Effector CD8-positive, alpha-beta T cell (primary cell): ENCODE data around the gene FMNL2.

Experiments used
- DNase-seq: peaks from one replicate; lab custom pipeline; 2025; lab: John Stamatoyannopoulos, UW

Gene FMNL2

DNA sequence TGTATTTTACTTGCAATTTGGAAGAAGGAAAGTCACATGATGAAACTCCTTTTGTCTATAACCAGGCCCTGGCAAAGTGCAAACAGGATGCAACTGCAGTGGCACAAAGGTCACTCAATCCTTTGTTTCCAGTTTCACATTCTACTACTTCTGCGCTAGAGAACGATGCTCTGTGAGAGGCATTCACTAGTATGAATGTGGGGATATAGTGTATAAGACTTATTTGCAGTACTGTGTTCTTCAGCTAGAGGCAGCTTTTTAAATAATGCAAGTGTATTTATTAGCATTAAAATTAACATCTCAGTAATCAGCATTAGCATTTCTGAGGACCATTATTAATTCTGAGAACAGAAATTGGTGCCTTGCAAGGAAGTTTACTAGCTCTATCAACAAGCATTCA is 313.4 kb downstream of the FMNL2 start:
- no peak for DNase-seq

DNA sequence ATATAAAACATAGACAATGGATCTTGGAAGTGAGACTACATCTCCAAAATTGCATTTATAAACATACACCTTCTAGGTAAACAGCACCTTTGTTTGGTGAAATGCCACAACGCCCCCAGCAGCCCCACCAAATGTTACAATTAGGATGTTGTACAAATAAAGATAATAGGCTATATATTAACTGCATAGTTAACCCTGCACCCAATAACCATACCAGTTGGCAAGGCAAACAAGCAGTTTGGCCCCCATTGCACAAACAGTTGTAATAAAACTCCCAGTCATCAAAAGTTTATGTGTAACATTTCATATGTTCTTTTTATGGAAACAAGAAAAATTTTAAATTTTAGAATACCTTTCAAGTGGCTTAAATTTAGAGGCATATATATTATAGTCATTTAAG is 315.0 kb downstream of the FMNL2 start:
- no peak for DNase-seq

DNA sequence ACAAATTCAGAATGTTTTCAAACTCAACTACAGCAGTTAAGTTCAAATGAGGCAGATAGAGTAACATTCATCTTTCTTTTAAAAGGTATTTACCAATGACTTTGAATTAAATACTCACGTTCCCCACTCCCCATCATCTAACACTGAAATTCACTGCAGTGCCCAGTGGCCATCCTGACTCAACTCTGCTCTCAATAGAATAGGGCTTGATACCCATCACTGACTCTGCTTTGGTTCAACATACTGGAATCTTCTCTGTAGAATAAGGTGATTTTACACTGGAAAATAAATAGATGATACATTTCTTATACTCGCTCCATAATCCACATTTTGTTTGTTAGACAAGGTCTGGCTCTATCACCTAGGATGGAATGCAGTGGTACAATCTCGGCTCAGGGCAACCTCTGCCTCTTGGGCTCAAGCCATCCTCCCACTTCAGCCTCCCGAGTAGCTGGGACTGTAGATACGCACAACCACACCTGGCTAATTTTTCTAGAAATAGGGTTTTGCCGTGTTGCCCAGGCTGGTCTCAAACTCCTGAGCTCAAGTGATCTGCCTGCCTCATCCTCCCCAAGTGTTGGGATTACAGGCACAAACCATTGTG is 315.9 kb downstream of the FMNL2 start:
- DNase-seq = no peak

DNA sequence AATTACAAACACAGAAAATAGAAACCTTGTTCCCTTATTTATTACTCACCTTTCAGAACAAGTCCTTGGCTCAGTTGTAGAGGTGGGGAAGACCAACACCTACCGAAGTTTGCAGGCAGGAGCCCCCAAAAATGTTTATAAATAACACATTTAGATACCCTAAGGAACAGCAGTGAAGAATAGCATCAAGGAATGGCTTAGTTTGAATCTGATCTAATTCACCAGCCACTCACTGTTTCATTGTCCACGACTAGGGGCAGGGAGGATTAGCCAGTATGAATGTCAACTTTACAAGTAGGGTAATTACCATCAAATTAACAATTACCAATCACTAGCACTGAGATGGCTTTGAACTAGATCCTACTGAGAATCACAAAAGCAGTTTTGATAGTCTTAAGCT is 316.9 kb downstream of the FMNL2 start:
- DNase-seq = no peak

DNA sequence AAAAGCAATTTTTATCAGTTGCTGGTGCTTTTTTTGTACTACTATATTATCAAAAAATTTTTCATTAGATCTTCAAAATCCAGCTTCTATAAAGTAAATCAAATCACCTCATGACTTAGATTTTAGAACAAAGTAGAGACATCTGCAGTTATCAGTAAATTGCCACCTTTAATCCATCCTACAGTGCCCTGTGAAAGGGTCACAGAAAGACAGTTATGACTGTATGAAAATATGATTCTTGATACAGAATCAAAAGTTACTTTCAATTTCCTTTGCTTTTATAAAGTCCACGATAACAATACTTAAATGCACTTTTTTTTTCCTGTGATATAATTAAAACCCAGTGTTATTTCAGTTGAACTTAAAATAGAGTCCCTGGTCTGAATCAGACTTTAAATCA is 320.9 kb downstream of the FMNL2 start:
- DNase-seq = no peak

DNA sequence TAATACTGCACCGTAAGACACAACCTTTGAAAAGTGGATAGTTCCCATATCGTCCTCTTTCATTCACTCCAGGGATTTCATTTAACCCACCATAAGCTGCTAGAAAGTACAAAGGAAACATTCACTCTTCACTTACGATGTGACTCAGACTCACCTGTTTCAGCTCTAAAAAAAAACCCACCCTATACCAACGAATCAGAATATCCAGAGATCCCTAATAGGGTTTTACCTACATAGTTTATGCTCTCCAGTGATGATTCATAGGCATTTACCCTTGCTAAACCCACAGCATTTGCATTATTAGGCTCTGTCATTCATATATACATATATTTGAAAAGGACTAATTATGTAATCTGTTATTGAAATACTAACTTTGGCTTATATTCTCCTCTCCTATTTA is 322.1 kb downstream of the FMNL2 start:
- no peak for DNase-seq

DNA sequence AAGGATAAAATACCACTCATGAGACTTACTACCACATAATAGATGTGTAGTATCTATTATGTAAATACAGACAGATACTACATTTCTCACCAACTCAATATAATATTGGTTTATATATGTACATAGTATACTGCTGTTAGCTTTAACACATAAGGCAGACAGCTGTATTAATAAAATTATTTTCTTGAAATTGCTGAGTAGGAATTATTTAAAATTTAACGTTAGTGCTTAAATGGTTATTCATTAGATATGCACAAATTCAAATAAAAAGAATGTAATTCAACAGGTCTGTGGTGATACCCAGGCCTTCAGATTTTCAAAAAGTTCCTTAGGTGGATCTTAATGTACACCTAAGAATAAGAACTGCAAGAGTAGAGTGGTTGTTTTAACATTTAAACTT is 323.2 kb downstream of the FMNL2 start:
- DNase-seq = no peak

DNA sequence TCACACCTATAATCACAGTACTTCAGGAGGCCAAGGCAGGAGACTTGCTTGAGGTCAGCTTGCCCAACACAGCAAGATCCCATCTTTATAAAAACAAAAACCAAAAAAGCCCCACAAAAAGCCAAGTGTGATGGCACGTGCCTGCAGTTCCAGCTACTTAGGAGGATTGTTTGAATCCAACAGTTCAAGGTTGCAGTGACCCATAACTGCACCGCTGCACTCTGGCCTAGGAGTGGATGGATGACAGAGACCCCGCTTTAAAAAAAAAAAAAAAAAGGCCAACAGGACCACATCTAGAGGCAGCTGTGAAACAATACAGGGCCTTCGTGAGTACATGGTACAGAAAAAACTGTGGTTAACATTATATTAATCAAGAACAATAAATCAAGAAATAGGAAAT is 326.1 kb downstream of the FMNL2 start:
- no peak for DNase-seq

DNA sequence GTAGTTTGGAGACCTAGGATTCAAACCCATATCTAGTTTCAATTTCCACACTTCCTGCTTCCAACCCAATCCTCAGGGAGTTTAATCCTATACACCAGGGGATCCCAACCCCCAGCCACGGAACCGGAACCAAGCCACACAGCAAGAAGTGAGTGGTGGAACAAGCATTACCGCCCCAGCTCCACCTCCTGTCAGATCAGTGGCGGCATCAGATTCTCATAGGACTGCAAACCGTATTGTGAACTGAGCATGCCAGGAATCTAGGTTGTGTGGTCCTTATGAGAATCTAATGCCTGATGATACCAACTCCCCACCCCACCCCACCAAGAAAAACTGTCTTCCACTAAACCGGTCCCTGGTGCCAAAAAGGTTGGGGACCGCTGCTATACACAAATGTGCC is 329.8 kb downstream of the FMNL2 start:
- DNase-seq = no peak

DNA sequence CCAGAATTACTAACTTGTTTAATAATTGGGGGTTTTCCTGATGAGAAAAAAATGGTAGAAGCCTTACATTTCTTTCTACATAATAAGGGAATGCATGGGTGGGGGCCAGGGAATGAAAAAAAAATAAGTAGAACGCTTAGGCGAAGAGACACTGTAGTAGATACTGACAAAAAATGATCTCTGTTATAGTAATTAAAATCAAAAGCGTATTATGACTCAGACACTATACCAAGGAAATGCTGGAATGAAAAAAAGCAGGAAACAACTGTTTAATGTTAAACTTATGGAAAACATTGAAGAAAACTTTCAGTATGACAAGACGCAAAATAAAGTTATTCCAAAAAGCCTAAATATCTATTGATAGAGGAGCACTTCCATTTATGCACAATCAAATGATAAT is 339.4 kb downstream of the FMNL2 start:
- no peak for DNase-seq

DNA sequence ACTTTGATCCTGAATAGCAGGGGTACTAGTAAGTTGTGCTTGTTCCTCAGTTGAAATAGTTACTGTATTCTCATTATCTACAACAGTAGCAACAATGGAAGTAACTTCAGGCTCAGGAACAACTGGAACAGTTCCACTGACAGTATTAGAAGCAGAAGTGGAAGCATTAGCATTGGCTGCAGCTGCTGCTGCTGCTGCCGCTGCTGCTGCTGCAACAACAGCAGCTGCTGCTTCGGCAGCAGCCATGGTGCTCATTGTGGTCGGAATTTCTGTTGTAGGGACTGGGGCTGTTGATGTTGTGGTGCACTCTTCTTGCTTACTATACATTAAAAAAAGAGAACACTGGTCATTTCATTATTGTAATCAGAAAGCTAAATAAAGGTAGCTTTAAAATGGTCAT is 341.5 kb downstream of the FMNL2 start:
- no peak for DNase-seq

DNA sequence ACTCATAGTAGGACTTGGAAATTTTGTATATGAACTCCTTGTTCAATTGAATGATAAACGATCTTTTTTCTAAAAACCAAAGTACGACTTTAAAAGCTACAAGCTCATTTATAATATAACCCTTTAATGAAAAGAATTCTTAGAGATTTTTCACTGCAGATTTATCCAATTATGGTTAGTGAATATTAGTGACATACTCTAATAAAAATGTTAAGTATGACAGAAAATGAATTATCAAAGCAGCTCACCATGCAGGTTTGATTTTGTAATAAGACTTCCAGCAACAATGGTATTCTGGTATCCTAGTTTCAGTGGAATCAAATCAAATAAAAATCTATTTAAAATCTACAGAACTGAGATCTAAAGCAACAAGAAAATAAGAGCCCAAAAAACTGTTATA is 343.8 kb downstream of the FMNL2 start:
- DNase-seq = no peak

DNA sequence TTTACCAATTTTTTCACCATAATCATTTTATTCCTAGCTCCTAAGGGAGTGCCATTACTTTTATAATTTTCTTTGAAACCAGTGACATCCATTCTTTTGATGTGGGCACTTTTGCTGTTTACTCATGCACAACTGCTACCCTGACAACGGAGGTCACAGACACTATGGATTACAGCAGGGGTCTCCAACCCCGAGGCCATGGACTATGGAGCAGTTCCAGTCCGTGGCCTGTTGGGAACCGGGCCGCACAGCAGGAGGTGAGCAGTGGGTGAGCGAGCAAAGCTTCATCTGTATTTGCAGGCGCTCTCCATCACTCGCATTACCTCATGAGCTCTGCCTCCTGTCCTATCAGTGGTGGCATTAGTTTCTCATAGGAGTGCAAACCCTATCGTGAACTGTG is 347.7 kb downstream of the FMNL2 start:
- DNase-seq = no peak

DNA sequence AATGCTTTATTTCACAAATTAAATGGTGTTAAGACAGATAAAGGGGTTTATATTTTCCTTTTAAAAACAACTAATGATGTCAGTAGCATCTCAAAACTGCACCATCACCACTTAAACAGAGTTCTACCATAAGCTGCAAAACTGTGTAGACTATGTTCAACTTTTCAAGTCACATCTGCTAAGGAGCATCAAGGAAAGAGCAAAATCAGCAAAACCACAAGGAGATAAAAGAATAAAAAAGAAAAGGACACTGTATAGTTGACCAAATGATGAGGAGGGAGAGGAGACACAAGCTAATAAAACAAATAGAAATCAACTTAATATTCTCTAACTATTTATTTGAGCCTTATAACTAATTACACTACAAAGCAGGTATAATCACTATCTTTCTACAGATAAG is 348.4 kb downstream of the FMNL2 start:
- DNase-seq = no peak

DNA sequence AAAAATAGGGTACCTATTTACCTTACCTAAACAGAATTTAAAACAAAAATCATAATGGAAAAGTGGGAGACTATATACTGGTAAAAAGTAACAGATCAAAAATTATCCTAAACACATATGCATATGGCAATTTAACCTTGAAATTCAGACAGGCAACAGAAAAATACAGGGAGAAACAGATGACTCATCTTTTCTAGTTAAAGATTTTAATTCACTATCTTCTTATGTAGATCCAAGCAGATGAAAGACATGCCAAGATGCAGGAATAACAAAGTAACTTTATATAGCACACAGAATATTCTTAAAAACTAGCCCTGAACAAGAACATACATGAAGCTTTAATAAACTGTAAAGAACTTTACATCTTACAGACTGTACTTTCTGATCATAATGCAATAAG is 351.3 kb downstream of the FMNL2 start:
- no peak for DNase-seq

DNA sequence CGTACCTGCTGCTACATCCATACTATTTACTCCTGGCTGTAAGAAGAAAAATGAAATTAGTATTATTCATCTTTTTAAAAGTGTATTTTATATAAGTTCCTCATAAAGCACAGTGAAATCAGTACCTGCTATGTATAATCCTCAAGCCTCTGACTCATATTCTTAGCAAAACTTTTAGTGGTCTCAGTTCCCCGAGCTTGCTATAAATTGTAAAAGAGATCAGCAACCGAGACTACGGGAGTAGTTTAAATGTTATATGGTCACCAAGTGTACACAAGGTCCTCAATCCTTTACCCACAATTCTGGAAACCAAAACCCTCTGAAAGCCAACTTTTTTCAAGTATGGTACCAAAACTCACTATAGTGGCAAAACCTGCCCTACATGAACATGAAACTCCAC is 358.1 kb downstream of the FMNL2 start:
- DNase-seq = no peak

DNA sequence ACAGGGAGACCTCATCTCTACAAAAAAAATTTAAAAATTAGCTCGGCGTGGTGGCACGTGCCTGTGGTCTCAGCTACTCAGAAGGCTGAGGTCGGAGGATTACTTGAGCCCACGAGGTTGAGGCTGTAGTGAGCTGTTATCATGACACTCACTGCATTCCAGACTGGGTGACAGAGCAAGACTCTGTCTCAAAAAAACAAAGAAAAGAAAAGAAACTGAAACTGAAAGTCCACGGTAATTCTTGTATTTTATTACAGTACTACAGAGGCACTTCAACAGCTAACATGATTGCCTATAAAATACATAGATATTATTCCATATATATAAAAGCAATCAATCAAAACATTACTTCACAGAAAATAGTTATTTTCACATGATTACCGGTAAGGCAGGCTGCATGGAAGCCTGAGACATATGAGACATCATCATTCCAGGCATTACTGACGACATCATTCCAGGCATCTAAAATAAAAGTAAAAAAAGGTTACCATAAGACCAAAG is 359.2 kb downstream of the FMNL2 start:
- no peak for DNase-seq

DNA sequence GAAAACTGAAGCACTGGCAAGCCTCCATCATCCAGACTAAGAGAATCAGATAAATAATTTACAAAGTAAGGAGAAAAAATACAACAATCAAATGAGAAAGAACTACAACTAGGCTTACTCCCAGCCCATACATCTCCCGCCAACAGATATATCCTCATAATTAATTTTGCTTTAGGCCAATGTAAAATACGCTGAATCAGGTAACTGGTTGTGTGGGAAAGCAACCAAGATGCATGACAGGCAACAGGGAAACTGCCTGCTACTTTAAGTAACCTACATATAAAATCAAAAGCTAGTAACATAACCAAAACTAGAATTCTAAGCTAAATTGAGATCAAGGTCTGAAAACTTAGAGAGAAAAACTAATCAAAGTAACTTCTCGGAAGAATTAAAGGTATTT is 360.8 kb downstream of the FMNL2 start:
- no peak for DNase-seq

DNA sequence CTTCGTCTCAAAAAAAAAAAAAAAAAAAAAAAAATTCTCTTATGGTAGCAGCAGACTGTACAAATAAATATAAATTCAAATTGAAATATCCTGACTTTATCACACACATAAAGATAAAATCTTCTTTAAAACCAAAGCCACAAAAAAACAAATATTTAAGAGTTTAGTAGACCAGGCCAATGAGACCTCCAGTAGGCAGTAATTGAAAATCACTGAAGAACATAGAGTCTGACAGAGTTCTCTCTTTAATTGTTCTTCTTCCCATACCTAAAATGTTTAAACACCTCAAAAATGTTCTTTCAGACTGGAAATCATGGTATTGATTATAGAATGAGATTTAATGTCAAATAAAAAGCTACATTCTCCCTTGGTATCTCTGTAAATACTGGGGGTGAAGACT is 361.5 kb downstream of the FMNL2 start:
- no peak for DNase-seq
